GM18858 (cell line): ENCODE measurements around the gene B3GLCT.
"Not testable (repeated sequence)": the region's sequence is repeated elsewhere in the genome, so short reads cannot be mapped to it uniquely, and the experiment has no call there.

Experiments used
- ATAC-seq: cut with Tn5 transposase; IDR thresholded peaks from one replicate; pipeline ENCODE4 v1.9.1; 2021; ENCODE audit not compliant: unreplicated experiment

Gene B3GLCT

DNA sequence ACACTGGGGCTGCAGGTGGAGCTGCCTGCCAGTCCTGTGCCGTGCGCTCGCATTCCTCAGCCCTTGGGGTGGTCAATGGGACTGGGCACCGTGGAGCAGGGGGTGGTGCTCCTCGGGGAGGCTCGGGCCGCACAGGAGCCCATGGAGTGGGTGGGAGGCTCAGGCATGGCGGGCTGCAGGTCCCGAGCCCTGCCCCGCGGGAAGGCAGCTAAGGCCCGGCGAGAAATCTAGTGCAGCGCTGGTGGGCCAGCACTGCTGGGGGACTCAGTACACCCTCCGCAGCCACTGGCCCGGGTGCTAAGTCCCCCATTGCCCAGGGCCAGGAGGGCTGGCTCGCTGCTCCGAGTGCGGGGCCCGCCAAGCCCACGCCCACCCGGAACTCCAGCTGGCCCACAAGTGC is 139.8 kb downstream of the B3GLCT start:
- not testable (repeated sequence) for ATAC-seq

DNA sequence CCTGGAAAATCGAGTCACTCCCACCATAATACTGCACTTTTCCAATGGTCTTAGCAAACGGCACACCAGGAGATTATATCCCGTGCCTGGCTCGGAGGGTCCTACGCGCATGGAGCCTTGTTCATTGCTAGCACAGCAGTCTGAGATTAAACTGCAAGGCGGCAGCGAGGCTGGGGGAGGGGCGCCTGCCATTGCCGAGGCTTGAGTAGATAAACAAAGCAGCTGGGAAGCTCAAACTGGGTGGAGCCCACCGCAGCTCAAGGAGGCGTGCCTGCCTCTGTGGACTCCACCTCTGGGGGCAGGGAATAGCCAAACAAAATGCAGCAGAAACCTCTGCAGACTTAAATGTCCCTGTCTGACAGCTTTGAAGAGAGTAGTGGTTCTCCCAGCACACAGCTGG is 141.1 kb downstream of the B3GLCT start:
- ATAC-seq = not testable (repeated sequence)

DNA sequence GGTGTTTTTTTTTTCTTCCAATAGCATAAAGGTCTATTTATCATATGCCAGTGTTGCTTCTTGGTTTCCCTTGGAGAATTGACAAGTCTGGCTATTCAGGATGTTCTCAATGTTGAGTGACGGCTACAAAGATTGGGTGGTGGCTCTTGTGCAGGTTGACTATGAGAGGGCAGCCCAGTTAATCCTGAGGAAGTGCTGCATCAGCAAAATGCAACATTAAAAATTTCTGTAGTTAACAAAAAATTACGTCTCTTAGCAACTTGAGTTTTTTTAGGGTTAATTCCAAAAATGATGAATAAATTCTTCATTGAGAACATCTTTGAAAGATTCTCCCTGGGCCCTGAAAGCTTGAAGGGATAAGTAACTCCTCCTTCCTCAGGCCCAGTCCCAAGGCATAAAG is 147.1 kb downstream of the B3GLCT start:
- no peak for ATAC-seq

DNA sequence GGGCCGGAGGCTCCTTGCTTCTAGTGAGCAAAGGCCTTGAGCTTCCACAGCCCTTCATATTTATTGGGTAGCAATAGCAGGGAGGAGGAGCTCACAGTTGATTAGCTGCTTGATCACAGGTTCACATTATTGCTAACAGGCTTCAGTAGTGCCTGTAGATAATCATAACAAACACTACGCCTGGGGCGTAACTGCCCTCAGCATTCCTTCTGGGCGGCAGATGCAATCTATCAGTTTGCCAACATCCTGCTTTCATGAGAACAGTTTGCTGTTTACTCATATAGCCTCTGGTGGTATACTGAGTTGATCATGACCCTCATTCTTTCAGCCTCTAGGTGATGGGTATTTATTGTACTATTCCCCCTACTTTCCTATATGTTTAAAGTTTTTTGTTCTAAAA is 149.4 kb downstream of the B3GLCT start:
- no peak for ATAC-seq

DNA sequence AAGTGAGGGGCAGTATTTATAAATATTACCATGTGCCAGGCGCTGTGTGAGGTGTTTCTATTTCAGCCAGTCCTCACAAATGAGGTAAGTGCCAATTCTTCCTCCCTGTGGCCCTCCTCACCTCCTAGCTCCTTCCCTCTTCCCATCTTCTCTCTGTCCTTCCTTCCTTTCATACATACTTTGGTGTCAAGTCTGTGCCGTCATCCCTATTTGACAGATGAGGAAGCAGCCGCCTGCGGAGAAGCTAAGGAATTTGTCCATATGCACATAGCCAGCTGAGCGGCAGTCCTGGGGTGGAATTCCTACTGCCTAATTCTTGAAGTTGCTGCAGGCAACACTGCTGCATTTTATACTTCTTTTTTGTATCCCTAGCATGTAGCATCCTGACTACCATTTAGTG is 150.8 kb downstream of the B3GLCT start:
- no peak for ATAC-seq

DNA sequence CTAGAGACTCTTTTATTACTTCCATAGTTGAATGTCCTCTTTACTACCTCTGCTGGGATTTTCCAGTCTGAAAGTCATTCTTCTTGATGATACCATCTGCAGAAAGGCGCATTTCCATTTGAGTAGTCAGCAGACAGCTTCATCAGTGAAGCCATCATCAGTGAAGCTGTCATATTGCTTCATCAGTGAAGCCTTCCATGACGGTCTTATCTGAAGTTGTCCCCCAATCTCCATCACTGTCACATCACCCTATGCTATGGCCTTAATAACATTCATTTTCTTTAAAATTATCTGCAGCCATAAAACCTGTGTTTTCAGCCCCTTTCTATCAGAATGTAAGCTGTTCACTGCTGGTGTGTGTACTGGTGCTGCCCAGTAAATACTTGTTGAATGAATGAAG is 151.6 kb downstream of the B3GLCT start:
- ATAC-seq = no peak

DNA sequence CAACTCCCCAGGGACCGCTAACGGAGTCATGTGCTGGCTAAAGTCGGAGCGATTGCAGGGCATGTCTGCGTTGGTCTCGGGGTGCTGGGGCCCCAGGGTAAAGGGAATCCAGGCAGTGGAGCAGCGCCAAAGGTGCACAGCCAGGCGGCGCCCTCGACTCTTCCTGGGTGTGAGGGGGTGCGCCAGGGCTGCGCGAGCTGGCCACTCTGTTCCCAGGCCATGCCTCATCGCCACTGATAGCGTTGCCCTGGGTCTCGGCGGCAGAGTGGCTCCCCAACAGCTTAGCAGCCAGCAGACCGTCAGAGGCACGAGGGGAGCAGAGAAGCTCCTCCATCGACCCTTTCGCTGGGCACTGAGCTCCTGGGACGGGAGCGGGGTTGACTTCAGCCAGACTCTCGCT is 152.7 kb downstream of the B3GLCT start:
- ATAC-seq = no peak

DNA sequence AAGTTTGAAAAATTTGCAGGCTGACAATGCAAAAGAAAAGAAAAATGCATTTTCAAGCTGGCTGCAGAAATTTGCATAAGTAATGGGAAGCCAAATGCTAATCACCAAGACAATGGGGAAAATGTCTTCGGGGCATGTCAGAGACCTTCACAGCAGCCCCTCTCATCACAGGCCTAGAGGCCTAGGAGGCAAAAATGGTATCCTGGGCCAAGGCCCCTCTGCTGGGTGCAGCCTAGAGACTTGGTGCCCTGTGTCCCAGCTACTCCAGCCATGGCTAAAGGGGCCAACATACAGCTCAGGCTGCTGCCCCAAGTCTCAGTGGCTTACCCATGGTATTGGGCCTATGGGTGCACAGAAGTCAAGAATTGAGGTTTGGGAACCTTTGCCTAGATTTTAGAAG is 155.2 kb downstream of the B3GLCT start:
- ATAC-seq = no peak

DNA sequence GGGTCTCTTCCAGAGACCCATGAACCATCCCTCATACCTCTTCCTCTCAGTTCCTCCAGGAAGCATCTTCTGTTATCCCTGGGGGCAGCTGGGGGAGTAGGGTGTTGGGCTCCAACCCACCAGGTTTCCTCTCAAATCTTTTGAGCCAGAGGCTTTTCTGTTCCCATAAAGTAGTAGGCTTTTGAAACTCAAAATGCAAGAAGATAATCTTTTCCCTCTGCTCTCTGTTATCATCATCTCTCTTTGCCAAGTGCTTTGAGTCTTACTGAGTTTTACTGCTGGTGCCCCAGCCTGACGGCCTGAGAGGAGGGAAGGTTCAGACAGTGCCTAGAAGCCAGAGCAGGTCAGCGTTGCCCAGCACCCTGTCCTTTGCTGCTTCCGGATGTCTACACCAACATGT is 157.2 kb downstream of the B3GLCT start:
- ATAC-seq = no peak

DNA sequence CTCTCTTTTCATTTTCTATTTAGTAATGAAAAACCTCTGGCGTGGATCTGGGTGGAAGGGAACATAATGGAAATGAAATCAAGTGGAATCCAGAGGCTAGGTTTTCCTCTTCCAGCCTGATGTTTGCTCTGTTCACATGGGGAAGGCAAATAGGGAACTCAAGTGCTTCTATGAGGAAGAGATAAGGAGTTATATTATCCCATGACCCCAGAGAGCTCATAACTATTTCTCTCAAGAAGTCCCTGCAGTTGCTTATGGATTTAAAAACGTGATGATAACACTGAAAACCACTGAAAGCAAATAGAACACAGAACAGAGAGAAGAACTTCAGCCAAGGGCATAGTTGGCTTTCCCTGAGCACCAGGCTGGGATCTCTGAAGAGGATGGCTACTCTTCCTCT is 157.8 kb downstream of the B3GLCT start:
- ATAC-seq = no peak

DNA sequence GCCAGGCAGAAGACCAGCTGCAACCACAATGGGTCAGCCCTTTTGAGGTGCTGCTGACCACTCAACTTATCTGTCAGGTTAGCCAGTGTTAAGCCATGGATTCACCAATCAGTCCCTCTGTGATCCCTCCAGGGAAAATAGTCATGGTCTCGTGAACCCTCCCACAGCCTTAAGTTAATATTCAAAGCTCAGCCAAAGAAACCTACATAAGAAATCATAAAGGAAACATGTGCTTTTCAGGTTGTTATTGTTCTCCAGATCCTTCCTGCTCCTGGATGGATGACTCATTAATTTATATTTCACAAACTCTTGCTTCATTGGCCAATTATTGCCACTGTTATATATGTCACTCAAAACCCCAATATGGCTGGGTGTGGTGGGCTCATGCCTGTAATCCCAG is 161.9 kb downstream of the B3GLCT start:
- ATAC-seq = no peak

DNA sequence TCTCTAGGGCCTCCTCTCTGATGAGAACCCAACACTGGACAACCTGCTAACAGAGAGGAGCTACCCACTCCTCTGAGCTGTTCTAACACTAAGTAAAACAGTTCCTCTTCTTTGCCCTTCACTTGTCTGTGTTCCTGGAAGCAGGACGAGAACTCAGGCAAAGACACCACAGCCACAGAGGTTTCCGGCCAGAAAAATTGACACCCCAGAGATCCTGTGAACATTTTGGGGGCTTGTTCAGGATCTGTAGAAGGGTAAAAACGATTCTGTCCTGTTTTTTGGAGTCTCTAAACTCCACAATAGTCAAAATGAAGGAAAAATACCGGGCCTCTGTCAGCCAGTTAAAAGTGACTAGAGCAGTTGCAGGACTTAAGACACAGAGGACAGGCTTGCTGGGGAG is 165.9 kb downstream of the B3GLCT start:
- no peak for ATAC-seq

DNA sequence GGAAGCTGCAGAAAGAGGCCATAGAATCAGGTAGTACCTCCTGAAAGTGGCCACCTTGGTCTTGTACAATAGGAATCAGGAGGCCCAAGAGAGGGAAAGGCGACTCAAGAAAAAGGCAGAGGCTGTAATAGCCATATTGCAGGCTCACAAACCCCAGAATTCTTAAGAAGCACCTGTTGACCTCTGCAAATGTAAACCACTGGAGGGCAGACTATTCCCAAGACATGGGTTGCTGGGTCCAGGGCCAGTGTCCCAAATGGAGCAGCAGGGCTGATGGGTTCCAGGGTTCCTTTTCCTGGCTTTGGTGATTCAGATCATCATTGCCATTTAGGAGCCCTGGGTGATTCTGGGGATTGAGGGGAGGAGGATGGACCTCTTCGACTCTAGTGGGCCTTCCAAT is 167.6 kb downstream of the B3GLCT start:
- no peak for ATAC-seq

DNA sequence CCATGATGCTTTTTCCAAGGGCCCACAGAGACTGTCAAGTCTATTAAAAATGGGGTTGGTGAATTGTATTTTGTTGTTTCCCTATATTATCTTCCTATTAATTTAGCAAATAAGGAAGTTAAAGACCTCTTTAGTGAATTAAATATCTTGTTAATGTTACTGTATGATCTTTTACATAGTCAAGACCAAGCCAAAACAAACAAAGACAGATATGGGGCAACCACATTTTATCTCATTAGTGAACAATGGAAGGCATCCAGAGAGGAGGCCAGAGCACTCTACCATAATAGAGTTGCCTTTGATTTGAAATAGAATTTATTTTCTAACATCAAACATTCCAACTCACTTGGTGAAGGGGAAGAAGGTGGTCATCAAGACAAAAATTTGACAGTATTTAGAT is 169.4 kb downstream of the B3GLCT start:
- ATAC-seq = no peak

DNA sequence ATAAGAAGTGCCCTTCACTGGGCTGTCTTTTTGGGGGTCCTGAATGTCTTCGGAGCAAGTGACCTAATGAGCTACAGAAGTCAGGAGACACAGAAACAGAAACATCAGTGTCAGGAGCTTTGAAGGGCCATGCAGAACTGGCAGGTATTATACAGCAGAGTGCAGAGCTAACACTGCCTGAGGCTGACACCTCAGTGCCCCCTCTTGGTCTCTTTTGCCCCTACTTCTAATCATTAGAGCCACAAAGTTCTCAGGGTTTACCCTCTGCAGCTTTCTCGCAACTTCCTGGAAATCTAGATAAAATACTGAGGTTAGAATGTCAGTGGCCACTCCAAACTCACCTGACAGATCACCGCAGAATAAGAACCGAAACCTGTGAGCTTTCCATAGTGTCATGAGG is 172.7 kb downstream of the B3GLCT start:
- ATAC-seq = no peak

DNA sequence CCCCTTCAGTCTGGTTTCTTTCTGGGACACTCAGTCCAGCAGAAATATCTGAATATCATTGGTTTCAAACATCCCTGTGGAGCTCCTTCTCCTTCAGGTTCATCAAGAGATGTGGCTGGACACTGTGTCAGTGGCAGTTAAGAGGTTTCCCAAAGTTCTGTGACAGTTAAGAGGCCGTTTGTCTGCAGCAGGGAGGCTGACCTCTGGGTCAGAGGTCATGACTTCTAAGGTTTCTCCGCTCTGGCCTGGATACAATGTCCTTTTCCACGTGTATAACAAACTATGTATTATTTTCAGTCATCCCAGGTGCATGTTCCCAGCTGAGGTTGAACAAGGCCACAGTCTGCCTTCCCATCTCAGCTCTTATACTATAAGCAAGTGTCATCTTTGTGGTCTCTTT is 174.9 kb downstream of the B3GLCT start:
- ATAC-seq = no peak

DNA sequence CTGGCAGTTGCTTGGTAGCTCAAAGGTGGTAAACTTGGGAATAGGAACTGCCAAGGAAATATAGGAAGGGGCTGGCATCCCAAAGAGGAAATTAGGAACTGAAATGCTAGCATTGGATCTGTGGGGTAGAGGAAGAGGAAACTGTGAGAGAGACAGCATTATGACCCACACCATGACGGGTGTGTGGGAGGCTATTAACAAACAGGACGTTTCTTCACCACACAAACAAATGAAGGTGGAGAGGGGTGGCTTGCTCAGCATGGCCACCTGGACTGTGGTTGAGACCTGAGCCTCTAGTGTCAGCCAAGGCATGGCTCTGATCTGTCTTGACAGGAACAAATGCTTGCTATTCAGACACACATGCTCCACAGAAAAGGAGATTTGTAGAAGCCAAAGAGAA is 178.2 kb downstream of the B3GLCT start:
- peak; percentile 35 for ATAC-seq

DNA sequence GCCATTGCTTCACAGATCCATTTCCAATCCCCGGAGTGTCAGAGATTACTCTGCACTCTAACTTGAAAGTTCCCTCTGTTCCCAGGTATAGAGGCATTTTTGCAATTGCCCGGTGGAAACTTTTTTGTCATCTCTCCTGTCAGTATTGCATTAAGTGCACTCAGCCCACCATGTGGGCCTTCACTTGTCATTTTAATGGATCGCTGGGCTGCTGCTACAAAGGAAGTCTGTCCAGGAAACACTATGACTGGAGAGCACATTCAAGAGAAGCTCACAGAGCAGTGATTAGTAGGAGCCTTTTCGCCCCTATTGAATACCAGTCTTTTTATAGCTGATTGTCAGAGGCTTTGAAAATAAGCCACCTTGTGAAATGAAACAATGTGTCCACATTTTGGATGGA is 180.9 kb downstream of the B3GLCT start:
- ATAC-seq = no peak
